NCI-H526 (cell line): ENCODE data around the gene AIFM2.
A peak's percentile ranks its signal among the peaks of the same experiment; 100 is the strongest.
"Not testable (repeated sequence)": the region's sequence is repeated elsewhere in the genome, so short reads cannot be mapped to it uniquely, and the experiment has no call there.

ENCODE experiments used
- DNase-seq, 2 experiments: peaks; one replicate each; lab custom pipeline; 2025; lab: John Stamatoyannopoulos, UW

The AIFM2 gene

GRCh38 chr10:70132098-70133029 lies at the start of gene AIFM2:
Gene AIFM2 (minus strand): TSS chr10:70132825. CDS start chr10:70124084, 8,741 bp downstream.
- DNase-seq: peak in 1 of 2 experiments; percentile 74

GRCh38 chr10:70179209-70179608 lies 46.6 kb upstream of the AIFM2 start:
- DNase-seq: not testable (repeated sequence)

- DNase-seq: no peak
These were observed 45.6 kb upstream of the AIFM2 start for GRCh38 chr10:70178139-70178725.

GRCh38 chr10:70176441-70176840 lies 43.8 kb upstream of the AIFM2 start:
- DNase-seq: no peak

- DNase-seq: no peak
These were observed 42.9 kb upstream of the AIFM2 start for GRCh38 chr10:70175516-70175915.

- DNase-seq: no peak
These were observed 41.6 kb upstream of the AIFM2 start for GRCh38 chr10:70174058-70174741.

- DNase-seq: no peak
These were observed 37.2 kb upstream of the AIFM2 start for GRCh38 chr10:70169649-70170364.

- no peak for DNase-seq
These were observed 36.4 kb upstream of the AIFM2 start for GRCh38 chr10:70169011-70169410.

GRCh38 chr10:70167246-70167645 lies 34.6 kb upstream of the AIFM2 start:
- no peak for DNase-seq

GRCh38 chr10:70166394-70166793 lies 33.8 kb upstream of the AIFM2 start:
- DNase-seq: no peak

GRCh38 chr10:70164163-70164562 lies 31.5 kb upstream of the AIFM2 start:
- no peak for DNase-seq

GRCh38 chr10:70163448-70163847 lies 30.8 kb upstream of the AIFM2 start:
- no peak for DNase-seq

- no peak for DNase-seq
These were observed 30.2 kb upstream of the AIFM2 start for GRCh38 chr10:70162892-70163201.

GRCh38 chr10:70162151-70162891 lies 29.7 kb upstream of the AIFM2 start:
- DNase-seq: no peak

- no peak for DNase-seq
These were observed 28.2 kb upstream of the AIFM2 start for GRCh38 chr10:70160798-70161197.

GRCh38 chr10:70159366-70159765 lies 26.7 kb upstream of the AIFM2 start:
- DNase-seq: not testable (repeated sequence)

- no peak for DNase-seq
These were observed 25.5 kb upstream of the AIFM2 start for GRCh38 chr10:70158113-70158512.

- no peak for DNase-seq
These were observed 22.7 kb upstream of the AIFM2 start for GRCh38 chr10:70155255-70155838.

- DNase-seq: no peak
These were observed 15.9 kb upstream of the AIFM2 start for GRCh38 chr10:70148516-70148915.

- no peak for DNase-seq
These were observed 14.6 kb upstream of the AIFM2 start for GRCh38 chr10:70147259-70147625.
